Bone marrow (tissue), 2 donors: ENCODE data around the gene KCNN4.

ENCODE experiments used
- DNase-seq, 2 donors: peaks; one replicate each; lab custom pipeline; 2025; lab: John Stamatoyannopoulos, UW

The KCNN4 gene

DNA sequence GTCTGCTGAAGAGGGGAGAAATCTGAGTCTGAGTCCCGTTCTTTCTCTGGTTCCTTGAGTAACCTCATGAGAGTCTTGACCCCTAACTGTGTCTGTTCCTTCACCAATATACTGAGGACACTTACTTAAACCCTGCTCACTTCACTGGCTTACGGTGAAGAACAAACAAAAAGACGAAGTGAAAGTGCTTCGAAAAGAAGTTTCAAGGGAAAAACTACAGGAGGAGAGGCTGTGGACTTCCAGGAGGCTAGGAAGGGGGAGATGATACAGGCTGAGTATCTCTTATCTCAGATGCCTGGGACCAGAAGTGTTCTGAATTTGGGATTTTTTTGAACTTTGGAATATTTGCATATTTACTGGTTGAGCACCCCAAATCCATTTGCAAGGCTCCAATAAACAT, 32.1 kb downstream of the KCNN4 start:
- no peak for DNase-seq

DNA sequence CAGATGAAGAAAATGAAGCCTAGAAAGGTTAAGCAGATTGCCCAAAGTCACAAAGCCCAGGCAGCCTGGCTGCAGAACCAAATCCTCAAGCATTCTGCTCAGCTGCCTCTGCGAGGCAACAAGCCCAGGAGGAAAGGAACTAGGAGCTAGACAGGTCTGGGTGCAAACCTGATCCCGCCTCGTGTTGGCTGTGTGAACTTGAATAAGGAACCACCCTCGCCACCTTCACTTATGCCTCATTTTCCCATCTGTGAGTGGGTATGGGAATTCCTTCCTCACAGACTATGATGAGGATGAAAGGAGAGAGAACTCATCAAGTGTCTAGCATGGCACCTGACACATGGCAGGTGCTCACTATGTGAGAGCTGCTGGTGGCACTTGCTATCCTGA, 32.6 kb downstream of the KCNN4 start:
- no peak for DNase-seq

DNA sequence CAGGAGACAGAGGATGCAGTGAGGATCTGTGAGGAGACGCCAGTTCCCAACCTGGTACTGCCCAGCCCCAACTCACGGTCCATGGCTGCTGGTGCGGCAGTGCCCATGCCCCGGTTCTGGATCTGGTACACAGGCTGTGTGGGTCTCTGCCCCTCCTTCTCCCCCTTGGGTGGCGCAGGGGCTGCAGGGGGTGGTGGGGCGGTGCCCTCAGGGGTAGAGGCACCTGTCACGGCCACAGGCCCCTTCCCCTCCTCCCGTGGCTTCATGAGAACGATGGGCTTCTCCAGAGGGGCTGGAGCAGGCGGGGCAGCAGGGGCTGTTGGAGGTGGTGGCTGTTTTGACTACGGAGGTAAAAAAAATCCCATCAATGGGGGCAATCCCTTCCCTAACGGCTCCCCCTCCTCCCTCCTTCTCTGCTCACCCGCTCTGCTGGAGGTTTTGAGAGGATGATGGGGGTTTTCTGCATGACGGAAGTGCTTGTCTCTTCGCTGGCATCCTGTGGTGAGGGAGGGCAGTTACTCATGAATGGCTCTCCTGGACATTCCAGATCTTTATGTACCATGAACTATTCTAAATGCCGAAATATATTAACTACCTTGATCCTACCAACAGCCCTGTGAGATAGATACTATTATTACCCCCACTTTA, 33.1 kb downstream of the KCNN4 start:
- DNase-seq, result no peak

DNA sequence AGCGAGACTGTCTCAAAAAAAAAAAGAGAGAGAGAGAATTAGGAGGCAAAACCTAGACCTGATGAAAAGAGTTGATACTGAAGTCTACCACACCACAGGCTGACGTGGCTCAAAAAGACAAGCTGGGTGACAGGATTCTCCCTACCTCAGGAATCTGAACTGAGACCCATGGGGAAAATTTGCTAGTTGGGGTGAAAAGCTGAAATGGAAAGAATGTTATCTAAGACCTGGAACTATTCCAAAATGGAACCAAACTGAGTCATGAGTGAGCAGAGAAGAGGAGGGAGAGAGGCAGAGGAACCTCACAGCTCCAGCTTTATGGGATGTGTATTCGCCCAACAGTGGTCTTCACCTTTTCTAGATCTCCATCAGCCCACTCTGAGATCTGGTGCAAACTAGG, 37.7 kb downstream of the KCNN4 start:
- no peak for DNase-seq

DNA sequence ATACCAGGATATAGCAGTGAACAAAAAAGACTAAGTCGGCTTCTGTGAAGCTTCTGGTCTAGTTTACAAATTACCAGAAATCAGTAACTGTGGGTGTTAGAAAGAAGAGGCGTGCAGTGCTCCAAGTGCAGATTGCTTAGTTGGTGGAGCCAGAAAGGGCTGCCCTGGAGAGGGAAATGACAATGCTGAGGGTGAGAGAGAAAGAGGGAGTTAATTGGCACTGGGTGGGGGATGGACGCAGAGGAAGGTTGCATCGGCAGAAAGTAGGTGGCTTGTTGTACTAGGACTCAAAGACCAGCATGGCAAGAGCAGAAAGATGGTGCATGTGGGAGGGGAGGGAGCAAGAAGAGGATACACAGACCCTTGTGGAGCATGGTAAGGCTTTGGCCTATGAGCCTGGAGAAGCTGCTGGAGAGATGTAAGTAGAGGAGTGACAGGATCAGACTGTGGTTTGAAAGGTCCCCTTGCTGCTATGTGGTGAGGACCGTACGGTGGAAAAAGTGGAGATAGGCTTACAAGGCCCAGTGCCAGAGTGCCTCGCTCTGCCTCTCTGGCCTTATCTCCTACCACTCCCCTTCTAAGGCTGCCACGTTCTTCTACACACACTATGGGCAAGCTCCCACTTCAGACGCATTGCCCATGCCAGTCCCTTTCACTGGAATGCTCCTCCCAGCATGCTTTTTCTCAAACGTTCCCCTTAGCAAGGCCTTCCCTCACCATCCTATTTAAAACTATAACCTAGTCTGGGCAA, 39.5 kb downstream of the KCNN4 start:
- no peak for DNase-seq

DNA sequence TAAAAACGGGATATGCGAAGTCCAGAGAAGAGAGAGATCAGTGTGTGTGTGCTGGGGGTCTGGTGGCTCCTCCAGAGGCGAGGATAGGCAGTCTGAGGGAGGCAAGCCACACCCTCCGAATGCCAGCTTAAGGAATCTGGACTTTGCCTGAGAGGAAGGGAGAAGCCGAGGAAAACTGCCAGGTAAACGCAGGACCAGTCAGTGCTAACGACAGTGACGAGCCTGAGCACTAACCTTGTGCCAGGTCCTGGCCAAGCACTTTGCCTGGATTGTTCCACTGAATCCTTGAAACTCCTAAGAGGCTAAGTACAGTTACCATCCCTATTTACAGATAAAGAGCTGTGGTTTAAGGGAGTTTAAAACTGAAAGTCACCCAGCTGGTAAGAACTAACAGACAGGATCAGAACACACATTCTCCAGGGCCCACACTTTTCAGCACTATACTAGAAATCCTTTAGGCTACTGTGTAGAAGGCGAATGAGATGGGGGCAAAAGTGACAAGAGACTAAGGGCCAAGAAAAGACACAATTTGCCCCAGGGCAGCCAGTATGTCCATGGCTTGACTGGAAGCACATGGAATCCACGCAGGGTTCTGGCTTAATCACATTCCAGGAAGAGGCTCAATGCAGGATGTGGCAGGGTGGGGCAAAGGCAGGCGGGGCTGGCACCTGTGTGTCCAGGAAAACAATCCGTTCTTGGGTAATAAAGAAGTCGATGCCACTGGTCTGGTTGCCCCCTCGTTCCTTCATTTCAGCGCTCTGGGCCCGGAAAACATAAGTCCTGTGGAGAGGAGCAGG, 41.1 kb downstream of the KCNN4 start:
- no peak for DNase-seq

DNA sequence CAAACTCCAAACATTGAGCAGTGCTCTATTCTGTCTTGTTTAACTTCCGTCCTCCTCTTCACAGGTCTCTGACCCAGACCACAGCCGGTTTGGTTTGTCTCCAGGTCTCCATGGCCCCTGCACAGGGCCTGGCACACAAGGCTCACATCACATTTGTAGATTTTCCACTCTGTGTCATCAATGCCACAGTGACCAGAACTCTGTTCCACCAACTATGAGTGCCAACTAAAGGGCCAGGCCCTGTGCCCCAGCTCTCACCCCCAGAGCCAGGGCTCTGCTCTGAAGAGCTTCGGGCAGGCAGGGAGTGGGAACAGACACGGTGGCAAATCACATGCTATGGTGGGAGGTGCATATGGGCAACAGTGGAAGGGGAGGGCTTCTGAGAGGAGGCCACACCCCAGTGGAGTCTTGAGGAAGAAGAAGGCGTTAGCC, 42.0 kb downstream of the KCNN4 start:
- DNase-seq, result no peak

DNA sequence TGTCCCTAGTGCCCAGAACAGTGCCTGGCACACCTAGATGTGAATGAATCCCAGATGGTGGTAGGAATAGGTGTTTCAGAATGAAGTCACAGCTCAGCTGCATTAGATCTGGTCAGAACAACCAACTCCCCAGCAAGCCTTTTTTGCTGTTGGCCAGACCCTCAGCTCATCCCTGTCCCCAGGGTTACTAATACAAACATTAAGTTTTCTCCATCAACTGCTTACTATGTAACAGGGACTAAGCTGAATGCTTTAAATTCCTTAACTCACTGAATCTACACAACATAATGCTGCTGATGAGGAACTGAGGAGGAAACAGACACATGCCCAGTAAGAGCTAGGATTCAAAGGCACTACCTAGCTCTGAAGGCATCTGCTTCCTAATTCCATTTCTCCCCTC, 44.8 kb downstream of the KCNN4 start:
- DNase-seq, result no peak

DNA sequence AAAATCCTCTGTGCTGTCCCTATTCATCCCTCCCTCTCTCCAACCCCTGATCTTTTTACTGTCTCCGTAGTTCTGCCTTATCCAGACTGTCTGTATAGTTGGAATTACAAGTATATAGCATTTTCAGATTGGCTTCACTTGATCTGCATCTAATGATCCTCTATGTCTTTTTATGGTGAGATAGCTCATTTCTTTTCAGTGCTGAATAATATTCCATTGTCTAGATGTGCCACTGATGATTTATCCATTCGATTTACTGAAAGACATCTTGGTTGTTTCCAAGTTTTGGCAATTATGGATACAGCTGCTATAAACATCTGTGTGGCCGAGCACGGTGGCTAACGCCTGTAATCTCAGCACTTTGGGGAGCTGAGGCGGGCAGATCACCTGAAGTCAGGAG, 45.8 kb downstream of the KCNN4 start:
- no peak for DNase-seq

DNA sequence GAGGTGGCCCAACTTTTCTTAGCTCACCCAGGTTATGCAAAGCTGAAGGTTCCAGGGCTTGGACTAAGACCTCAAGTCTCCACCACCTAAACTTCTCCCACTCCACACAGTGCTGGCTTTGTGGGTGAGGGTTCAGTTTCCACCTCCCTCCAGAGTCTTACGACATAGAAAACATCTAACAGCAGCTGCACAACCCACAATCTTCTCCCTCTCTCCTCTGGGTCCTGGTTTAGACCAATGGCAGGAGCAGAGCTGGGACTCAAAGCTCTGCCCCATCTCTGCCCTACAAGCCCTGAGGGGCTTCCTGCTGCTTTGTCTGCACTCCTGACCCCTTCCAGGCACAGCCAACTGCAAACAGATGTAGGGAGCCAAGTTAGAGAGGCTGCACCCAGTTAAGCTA, 48.9 kb downstream of the KCNN4 start:
- no peak for DNase-seq

DNA sequence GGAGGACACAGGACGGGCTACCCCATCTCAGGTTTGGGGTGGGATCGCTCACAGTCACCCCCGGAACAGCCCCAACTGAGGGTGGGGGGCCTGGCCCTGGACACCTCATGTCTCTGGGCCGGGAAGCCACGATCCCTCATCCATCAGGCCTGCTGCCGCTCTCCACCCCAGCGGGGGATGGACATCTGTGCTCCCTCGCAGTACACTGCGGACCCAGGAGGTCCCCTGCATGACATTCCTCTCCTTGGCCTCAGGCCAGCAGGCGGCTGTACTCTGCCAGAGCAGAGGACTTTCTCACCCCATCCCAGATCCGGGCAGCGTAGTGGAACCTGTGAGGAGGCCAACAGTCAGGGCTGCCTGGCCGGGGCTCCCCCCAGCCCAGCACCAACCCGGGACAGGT, 49.4 kb downstream of the KCNN4 start:
- no peak for DNase-seq

DNA sequence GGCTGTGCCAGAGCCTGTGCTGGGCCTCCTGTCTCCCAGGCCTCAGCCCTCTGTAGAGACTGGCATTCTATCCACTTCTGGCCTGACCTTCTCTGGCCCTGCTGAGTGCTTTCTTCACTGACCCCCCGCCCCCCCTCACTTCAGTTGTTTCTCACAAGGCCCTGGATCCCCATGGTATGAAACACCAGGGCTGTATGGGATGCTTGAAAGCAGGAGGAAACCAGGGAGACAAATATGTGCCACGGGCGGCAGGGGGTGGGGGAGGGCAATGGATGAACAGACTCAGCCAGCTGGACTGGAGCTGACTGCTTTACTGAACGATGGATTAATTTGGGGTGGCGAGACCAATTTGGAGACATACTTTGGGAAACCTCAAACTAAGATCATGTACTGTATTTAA, 50.9 kb downstream of the KCNN4 start:
- DNase-seq, result no peak

DNA sequence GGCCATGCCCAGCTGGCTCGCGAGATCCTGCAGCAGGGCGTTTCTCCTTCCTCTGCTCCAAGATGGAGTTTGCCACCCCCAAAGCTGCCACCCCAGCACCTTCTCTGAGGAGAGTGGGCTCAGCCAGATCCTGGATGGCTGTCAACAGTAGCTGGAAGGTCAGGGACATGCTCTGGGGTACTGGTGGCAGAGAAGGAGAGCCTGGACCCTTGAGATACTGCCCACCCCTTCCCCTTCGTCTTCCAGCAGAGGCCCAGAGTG, 53.2 kb downstream of the KCNN4 start:
- DNase-seq, result no peak

DNA sequence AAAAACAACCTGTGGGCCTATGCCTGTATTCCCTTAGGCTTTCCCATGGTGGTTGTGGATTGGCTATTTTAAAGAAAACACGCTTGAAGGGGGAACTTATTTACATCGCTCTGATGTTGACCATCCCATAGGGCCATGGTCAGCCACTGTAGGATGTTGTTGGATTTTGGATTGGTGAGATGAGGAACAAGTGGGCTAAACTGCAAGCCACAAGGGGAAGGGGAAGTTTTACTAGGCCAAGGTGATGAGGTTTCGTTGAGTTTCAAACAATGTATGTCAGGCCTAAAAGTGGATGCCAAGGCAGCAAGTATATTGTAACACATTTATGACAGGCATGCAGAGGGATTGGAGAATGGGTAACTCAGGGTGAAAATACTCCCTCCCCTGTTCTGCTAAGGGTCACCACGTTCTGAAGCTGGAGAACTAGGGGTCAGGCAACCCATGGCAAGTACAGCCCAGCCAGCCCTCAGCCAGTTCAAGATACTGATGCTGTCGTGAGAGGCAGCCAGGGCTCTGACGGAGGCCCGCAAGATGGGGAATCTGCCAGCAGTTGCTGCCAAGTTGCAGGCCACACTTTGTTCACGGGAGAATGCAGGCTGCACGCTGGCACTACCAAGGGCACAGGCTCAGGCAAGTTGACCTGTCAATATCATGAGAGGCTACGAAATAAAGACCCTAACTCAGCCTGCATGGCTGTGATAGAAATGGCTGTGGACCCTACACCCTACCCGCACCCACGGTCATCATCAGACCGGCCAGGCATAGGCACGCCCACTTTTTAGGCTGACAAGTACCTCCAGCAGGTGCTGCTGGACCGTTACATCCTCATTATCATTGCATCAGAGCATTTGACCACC, 53.8 kb downstream of the KCNN4 start:
- DNase-seq, result no peak

DNA sequence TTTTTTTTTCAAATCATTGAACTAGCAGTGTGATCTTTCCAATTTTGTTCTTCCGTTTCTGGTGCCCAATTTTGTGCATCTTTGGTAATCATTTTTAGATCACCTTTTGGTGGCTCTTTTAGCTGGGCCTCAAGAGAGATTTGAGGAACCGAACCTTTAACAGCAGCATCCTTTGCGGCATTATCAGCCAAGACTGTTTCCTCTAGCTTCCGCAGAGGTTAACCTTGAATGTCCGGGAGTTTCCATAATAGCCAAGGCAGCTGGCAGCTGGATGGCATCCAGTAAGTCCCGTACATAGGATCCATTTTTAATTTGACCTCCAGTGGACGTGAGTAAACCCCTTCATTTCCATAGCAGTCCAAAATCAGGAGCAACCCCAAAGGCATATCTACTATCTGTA, 55.3 kb downstream of the KCNN4 start:
- DNase-seq, result no peak

DNA sequence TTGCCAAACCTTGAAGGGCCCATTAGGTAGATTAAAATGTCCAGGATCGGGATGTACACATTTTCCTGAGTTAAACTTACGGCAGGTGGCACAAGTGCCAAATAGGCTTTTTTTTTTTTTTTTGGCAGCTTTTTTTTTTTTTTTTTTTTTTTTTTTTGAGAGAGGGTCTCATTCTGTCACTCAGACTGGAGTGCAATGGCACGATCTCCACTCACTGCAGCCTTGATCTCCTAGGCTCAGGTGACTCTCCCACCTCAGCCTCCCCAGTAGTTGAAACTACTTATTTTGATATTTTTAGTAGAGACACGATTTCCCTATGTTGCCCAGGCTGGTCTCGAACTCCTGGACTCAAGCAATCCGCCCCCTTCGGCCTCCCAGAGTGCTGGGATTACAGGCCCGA, 55.9 kb downstream of the KCNN4 start:
- no peak for DNase-seq

DNA sequence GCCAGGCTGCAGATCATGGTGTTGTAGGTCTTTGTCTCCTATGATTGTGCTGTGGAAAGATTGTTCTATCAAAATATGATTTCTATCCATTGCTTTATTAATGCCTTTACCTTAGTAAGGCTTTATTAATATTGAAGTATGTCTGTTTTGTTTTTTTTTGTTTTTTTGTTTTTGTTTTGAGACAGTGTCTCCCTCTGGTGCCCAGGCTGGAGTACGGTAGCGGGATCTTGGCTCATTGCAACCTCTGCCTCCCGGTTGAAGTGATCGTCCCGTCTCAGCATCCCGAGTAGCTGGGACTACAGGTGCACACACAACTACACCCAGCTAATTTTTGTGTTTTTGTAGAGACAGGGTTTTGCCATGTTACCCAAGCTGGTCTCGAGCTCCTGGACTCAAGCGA, 57.2 kb downstream of the KCNN4 start:
- no peak for DNase-seq

DNA sequence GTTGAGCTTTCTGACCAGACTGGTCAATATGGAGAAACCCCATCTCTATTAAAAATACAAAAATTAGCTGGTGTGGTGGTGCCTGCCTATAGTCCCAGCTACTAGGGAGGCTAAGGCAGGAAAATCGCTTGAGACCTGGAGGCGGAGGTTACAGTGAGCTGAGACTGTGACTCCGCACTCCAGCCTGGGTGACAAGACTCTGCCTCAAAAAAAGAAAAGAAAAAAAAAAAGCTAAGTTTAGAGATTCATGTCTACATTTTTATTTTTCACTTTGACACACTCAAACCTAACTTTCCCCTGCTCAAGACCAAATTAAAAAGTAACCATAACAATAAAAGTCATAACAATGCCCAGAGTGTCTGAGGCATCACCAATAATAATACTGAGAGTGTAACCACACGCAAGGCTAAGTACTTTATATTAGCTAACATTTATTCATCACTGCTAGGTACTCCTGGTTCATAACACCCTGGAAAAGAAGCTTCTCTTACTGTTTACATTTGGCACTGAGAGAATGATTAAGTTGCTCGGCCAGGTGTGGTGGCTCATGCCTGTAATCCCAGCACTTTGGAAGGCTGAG, 59.2 kb downstream of the KCNN4 start:
- DNase-seq, result no peak

DNA sequence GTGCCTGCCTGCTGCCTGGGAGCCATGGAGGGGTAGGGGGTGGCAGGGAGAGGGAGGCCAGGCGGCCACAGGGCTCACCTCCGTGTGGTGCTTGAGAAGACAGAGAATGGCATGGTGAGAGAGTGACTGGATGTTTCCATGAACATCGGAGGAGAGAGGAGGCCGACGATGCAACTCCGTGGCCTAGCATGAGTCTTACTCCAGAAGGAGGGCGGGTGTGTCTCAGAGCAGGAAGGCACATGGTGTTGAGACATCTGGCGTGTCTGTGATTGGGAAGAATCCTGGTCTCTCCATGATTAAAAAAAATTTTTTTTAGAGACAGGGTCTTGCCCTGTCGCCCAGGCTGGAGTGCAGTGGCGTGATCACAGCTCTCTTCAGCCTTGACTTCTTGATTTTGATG, 59.8 kb downstream of the KCNN4 start:
- DNase-seq, result no peak

DNA sequence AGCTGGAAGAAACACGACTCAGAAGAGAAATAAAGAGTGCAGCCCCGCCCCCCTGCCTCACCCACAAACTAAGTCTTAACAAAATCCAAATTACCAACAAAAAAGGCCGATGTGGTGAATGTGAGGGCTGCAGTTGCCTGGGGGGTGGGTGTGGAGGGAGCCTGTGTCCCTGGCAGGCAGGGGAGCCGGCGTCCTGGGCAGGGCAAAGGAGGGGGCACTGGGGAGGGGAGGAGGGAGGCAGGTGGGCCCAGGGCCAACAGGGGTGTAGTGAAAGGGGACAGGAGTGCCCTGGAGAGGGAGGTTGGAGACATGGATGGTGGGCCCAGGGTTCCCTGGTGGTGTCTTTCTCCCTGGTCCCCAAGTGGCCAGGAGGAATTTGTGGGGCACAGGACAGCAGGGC, 60.9 kb downstream of the KCNN4 start:
- no peak for DNase-seq

DNA sequence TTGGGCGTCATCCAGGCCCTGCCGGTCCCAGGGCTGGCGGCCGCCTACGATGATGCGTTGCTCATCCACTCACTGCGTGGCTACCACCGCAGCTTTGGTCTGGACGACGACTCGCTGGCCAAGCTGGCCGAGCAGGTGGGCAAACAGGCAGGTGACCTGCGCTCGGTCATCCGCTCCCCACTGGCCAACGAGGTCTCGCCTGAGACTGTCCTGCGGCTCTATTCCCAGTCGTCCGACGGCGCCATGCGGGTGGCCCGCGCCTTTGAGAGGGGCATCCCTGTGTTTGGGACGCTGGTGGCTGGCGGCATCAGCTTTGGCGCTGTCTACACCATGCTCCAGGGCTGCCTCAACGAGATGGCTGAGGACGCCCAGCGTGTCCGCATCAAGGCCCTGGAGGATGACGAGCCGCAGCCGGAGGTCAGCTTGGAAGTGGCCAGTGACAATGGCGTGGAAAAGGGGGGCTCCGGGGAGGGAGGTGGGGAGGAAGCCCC, 61.4 kb downstream of the KCNN4 start:
- DNase-seq, result no peak
